IPS DF 4.7 (cell line): ENCODE measurements around the gene RPS6KC1.

Experiments
- DNase-seq: peaks from one replicate; pipeline ENCODE4 v3.0.0-alpha.2; 2013; ENCODE audit warnings: low spot score; ENCODE audit errors: extremely low read depth

RPS6KC1 gene

DNA sequence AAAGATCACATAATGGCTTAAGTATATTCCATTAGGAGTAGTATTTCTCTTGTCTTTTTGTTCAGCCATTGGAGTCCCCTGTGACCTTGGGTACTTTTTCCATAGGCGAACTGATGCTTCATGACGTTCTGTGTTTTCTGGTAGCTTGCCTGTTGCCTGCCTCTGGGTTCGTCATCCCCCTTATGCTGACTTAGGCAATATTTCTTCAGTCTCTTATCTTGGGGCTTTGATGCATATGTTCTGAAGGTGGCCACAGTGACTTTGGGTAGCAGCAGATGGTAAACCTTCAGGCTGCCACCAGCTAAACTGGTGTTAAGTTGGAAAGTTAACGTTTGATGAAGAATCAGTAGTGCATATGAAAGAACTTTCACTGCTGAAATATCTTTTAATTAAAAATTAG, 170.2 kb downstream of the RPS6KC1 start:
- no peak for DNase-seq

DNA sequence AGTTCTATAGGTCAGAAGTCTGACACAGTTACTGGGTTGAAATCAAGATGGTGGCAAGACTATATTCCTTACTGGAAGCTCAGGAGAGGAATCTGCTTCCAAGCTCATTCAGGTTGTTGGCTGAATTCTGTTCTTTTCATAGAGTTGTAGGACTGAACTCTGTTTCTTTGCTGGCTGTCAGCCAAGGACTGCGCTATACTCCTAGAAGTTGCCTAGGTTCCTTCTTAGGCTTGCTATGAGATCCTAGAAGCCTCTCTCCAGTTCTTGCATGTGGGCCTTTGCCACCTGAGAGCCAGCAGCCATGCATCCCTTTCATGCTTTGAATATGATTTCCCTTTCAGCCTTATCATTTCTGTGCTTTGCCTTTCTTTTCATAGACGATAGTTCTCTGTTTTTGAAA, 176.4 kb downstream of the RPS6KC1 start:
- no peak for DNase-seq

DNA sequence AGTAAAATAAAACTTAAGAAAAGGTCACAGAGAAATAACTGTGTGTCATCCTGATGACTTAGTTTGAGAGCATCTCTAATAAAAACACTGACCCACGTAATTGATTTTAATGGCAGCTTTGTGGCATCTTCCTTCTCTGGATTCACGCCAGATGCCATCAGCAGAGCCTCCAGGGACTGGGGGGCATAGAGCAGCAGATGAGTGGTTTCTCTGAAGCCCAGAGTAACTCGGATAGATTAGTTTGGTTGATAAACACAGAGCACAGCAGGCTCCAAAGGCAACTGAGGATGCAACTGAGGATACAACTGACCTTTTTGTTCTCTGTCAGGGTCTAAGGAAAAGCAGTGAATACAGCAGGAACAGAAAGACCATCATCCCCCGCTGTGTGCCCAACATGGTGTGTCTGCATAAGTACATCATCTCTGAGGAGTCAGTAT, 180.8 kb downstream of the RPS6KC1 start:
- peak; percentile 89 for DNase-seq

DNA sequence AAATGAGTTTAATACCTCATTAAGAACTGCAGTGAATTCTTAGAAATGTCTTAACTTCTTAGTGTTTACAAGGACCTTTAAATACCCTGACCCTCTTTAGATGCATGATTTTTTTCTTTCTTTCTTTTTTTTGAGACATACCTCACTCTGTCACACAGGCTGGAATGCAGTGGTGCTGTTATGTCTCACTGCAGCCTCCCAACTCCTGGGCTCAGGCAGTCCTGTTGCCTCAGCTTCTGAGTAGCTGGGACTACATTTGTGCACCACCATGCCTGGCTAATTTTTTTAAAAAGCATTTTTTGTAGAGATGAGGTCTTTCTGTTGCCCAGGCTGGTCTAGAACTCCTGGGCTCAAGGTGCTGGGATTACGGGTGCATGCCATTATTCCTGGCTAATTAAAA, 191.8 kb downstream of the RPS6KC1 start:
- DNase-seq = no peak

DNA sequence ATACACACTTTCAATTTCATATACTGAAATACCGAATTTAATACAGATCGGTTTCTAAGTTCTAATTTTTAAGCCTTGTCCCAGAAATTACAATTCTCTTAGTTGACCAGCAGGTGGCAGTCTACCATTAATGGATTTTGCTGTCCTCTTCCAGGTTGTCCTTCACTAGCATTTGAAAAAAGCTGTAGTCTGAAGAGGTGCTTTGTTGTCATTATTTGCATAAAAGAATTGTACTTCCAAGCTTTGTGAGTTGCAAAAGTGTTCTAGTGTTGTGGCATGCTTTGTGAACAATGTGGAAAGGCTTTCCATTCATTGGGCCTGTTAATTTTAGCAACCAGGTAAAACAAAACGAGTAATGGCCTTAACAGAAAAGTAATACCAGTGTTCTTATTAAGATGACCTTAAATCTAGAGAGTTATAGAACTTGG, 193.6 kb downstream of the RPS6KC1 start:
- no peak for DNase-seq

DNA sequence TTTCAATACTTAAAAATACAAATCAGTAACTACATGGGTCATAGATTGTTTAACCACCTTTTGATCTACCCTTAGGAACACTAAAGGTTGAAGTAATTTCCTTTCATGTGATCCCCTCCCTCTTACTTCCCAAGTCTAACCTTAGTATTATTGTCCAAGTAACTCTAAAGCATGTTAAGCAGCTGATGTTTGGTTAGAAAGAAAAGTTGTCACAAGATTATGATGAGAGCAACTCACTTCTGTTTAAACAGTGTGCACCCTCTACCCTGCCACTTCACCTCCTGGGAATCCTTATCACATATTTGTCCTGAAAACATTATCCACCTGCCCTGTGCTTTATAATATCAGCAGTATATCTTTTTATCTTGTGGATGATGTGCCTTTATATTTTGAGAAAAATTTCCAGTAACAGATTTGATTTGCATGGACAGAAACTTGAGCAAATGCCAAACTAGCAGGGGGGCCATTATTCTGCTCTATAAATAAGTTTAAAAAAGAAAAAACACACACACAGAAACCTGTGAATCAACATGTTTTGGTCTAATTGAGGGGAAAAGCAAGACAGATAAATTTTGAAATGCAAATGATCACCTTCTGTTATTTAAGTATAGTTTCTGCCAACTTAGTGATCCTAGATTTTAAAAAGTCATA, 194.3 kb downstream of the RPS6KC1 start:
- no peak for DNase-seq

DNA sequence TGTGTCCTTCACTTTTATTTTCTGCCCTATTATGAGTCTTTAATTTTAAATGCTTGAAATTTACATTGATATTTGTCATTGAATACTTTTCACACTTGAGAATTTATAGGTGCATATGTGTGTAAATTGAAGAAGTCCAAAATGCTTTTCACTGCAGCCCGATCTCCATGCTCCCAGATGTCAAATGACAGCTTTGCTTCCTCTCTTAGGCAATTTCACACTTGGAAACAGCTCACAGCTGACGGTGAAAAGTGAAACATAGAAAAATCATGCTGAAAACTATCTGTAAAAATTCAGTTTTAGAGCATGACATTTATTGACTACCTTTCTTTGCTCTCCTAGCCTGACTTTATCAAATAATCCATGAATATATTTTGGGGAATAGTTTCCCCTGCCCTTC, 196.0 kb downstream of the RPS6KC1 start:
- no peak for DNase-seq

DNA sequence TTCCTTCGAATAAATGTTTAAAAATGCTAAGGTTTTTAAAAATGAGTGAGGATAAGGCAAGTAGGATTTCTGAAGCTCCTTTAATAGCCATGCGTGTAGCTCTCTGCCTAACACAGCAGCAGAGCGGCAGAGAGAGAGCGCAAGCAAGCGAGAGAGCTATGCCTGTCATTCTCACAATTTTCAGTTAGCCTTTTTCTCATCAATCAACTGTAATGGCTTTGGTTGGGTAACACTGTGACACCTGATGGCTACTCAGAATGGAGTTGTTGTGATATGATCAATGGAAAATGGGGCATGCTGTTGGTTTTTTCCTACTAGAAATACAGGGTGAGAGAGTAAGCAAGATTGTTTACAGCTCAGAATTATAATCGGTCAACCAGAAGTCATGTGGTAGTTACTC, 198.4 kb downstream of the RPS6KC1 start:
- DNase-seq = no peak

DNA sequence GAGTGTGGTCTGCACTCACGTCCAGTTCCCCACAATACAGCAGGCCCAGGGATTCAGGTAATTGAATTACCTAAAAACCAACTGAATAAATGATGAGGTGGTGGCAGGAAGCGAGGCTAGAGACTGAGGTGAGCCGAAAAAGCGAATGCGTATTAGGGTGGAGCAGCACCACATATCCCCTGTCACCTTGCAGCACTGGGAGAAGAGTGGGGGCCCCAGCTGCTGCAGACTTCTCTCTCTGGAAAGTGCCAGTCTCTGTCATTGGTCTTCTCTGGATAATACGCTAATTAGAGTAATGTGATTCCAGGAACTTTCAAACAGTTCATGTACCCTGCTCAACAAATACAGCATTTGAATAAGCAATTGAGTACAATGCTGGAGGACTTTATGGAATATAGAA, 199.0 kb downstream of the RPS6KC1 start:
- no peak for DNase-seq

DNA sequence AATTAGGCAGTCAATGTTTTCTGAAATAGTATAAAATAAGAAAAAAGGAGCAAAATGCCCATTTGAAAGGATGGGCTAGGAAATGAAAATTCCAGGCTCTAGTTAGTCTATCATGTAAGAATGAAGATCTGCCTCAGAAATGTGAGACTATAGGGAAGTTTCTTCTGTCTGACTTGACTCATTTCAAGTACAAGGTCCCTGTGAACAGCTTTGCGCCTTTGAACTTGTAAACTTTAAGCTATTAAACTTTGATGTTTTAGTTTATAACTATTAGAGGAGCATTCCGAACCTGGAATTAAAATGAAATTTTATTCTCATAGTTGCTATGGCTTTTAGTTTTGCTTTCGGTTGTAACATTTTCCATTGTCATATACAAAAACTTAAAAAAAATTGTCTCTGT, 199.4 kb downstream of the RPS6KC1 start:
- no peak for DNase-seq

DNA sequence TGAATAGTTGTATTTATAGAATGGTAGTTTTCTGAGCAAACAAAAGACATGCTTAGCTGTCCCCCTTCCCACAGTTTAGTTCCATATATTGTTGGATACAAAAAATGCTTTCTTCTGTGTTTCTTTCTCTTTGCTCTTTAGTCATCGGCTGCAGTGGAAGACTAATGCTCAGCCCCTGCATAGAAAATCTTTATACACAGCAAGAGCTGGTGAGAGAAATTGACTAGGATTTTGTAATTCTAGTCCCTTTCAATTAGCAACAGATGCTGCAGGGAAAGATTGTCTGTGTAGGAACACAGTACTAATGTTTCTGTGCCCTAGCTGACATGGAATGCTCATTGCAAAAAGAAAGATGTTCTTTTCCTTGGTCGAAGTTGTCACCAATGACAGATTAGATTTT, 200.9 kb downstream of the RPS6KC1 start:
- DNase-seq = no peak

DNA sequence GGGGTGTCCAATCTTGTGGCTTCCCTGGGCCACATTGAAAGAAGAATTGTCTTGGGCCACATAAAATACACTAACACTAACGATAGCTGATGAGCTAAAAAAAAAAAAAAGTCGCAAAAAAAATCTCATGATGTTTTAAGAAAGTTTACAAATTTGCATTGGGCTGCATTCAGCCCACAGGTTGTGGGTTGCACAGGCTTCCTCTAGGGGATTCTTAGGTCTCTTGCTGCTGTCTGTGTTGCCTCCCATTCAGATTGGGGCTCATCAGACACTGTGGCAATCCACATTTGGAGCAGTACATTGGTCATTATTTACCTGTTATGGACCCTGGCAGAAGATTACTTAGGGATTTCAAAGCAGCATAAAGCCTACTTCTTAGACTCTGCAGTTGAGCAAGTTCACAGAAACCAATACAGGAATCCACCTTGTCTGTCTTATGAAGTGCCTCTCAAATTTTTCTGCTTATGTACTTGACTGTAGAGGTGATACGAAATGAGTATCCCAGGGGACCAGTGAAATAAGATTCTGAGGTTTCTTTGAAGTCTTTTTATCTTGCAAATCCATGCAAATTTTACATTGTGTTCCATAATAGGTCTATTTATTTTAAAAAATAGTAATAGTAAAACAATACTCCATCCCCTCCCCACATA, 205.5 kb downstream of the RPS6KC1 start:
- DNase-seq = no peak

DNA sequence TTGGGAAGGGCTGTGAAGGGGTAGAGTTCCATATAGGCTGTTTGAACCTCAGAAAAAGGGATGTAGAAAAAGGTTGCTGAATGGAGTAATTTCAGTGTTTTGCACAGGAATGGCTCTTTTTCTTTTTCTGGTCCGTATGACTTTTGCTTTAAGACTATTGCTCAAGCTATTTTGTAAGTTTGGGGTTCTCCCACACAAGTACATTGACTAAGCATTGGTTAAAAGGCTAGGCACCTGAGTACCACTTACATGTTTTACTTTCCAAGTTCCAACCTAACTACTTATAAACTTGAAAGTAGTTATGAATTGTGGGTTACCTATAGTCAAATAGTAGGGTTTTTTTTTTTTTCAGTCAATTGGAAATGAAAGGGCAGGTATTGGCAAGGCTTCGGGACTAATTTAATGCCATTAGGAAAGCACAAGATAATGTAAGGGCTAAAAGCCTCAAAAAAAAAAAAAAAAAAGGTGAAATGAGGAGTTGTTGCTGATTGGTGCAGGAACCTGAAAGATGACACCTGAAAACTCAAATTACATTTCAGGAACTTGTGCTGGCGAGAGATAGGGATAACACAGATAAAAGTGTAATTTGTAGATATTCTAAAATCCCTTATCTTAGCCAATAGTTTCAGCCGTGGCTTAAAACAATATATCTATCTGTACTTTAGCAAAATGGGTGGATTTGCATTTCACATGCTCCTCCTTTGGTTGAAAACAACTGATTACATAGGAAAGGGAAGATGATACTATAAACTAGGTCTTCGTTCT, 209.5 kb downstream of the RPS6KC1 start:
- no peak for DNase-seq

DNA sequence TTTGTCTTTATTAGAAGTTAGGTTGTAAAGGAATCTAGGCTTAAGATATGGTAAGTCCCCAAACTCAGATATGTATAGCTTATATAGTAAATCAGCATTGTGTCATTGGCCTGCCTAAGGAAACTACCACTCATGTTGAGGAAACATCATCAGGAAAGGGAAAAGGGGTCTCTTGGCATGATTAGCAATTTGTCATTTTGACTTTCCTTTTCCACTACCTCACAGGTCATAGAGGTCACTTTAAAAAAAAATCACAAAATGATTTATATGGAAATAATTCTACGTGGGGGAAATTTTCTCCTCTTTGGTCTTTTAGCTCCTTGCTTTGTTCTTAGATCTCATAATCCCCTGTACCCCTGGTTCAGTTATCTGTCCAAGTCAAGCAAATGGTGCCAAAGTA, 213.5 kb downstream of the RPS6KC1 start:
- DNase-seq = no peak

DNA sequence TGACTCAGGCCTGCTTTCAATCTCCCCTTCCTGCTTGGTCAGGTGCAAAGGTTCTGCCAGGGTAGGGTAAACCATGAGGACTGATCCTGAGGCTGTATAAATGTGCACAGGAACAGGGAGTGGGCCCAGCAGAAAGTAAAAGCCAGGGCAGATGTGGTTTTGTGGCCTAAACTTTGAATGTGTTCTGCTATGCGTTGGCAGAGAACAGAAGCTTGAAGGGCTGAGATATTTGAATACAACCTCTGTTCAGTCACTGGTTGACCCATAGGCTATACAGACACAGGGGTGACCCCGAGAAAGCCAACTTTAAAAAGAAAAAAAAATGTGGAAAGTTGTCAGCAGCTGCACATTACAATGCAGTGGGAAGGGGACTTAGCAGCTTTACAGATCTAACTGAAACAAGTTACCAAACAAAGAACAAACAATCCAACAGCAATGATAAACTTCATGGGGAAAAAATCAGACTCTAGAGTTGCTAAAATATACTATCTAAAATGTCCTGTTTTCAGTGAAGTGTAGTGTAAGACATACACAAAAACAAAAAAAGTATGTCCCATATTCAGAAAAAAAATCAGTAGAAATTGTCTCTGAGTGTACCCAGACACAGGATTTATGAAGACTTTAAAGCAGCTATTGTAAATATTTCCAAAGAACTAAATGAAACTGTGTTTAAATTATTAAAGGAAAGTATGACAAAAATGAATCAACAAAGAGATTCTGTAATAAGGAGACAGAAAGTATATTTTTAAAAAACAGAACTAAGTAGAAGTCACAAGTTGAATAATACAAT, 216.1 kb downstream of the RPS6KC1 start:
- no peak for DNase-seq

DNA sequence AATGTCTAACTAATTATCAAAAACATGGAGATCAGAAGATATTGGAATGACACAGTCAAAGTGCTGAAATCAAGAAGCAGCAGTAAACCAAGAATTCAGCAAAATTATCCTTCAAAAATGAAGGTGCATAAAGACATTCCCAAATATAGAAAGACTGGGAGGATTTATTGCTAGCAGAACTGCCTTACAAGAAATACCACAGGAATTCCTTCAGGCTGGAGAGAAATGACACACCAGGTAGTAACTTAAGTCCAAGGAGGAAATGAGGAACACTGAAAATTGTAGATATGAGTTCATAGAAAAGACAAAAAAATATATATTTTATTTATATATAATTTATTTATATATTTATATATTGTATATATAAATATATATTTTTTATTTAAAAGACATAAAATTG, 217.2 kb downstream of the RPS6KC1 start:
- DNase-seq = no peak

DNA sequence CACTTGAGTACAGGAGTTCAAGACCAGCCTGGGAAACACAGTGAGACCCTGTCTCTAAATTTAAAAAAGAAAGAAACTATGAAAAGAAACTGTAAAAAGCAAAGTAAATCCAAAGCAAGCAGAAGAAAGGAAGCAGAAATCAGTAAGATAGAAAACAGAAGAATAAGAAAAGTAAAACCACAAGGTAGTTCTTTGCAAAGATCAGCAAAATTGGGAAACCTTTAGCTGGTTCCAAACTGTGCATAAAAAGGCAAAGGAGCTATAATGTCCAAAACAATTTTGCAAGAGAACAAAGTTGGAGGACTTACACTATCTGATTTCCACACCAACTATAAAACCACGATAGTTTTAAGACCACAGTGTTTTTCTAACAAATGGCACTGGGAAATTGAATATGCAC, 218.8 kb downstream of the RPS6KC1 start:
- no peak for DNase-seq

DNA sequence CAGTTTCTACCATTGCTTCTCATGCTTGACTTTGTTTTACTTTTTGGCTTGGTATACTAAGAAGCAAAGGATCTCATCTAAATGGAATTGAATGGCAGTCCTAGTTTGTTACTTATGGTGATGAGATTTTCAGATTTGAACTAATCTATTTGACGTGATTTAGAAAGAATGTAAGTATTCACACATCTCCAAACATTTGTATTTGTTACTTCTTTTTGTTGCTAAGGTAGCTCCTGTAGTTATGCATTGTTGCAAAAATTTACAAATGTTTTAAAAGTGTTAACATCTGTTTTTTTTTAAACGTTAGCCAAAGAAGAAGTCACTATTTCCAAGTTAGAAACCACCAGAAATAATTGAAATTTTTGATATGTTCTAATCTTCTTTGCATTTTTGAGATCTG, 222.5 kb downstream of the RPS6KC1 start:
- no peak for DNase-seq

DNA sequence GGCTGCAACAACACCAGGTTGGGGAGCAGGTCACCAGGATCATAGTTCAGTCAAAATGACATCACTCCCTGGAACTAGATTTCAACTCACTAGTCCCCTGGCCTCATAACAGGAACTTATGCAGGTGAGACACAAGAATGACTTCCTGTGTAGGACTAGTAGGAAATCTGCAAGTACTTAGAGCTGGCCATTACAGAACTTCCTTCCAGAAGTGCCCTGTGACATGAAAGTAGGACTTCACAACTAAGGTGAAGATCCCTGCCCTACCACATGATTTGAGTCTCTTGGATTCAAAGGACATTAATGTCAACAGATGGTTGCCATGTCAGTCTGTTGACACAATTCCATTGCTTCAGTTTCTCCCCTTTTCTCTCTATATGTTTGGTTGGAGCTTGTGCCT, 223.1 kb downstream of the RPS6KC1 start:
- no peak for DNase-seq

DNA sequence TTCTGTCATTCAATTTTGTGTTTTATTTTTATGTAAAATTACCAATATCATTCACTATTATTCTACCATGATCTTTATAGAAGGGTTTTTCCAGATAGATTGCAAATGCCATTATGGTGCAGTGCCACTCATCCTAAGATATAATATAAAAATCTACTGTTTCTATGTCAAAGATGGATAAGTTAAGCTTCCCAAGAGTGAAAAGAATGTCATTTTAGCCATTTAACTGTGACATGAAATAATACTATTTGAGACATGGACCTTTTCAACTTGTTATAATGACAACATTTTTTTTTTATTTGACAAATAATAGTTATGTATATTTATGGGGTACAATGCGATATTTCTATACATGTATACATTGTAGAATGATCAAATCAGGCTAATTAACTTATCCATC, 224.3 kb downstream of the RPS6KC1 start:
- no peak for DNase-seq

DNA sequence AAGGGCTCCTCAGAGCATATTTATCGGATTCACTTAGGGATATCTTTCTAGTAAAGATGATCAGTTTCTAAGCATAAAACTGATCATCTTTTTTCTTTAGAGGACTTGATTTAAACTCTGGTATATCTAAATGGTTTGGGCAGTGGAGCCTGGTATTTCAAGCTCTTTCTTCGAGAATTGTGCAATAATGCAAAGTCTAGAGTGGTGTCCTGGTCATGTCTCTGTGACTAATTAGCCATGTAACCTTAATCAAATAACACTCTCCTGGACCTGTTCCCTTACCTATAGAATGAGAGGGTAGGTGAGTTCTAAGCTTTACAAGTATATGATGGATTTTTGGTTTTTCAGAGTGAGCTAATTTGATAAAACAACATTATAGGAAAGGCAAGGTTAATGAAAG, 225.2 kb downstream of the RPS6KC1 start:
- no peak for DNase-seq

DNA sequence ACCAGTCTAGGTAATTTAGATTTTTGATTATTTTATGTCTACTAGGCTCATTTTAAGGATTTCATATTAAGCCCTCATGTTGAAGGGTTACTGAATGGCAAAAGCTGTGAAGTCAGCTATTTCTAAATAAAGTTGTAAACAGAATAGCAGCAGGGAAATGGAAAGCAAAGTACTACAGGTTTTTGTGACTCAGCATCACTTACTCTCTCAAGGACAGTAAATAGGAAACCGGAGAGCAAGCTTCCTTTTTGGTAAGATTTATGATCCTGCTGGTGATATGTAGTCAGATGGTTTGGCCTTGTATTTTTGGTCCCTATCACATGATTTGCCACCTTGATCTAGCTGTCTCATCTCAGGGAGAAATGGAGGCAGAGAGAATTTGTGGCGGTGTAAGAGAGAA, 226.0 kb downstream of the RPS6KC1 start:
- no peak for DNase-seq
